ENCODE data around the gene COL6A2.
A peak's percentile ranks its signal among the peaks of the same experiment; 100 is the strongest.

Gene COL6A2

GRCh38 chr21:46097336-46098293, at the start of gene COL6A2:
Gene COL6A2, plus strand, starts transcription at chr21:46098112.
- Histone ChIP-seq H3K27me3 (ENCODE audit: control insufficient read depth in 1 of 2, insufficient read depth in 2 of 2, low read length in 2 of 2) (no peaks in the 10 kb centered on the region), H3K9ac (ENCODE audit: low read length) (peak within 1 kb of the TSS; percentile 78), H3K9me3 (ENCODE audit: low read length) (no peaks in the 10 kb centered on the region), H3K27ac (ENCODE audit: low read depth, low read length) (peak within 1 kb of the TSS; percentile 93), H3K4me1 (ENCODE audit: insufficient read depth, low read length) (peaks cover 60% of the 10 kb centered on the region), H3K36me3 (ENCODE audit: insufficient read depth, low read length) (peaks cover 3% of the 10 kb centered on the region), H3K4me3 (ENCODE audit: low read depth in 1 of 2, low read length in 2 of 2) (peak within 1 kb of the TSS; percentile 76 to 78)

- Histone ChIP-seq H3K4me1 (ENCODE audit: insufficient read depth, low read length) (peaks cover 13% of the 10 kb centered on the region), H3K27ac (ENCODE audit: low read depth, low read length) (peak overlapping the region; percentile 17), H3K4me3 (ENCODE audit: low read depth in 1 of 2, low read length in 2 of 2) (no peak overlapping the region), H3K36me3 (ENCODE audit: insufficient read depth, low read length) (no peaks in the 10 kb centered on the region), H3K9ac (ENCODE audit: low read length) (no peak overlapping the region), H3K27me3 (ENCODE audit: control insufficient read depth in 1 of 2, insufficient read depth in 2 of 2, low read length in 2 of 2) (no peaks in the 10 kb centered on the region), H3K9me3 (ENCODE audit: low read length) (no peaks in the 10 kb centered on the region)
These were observed 48.7 kb upstream of the COL6A2 start for GRCh38 chr21:46048926-46049889.

GRCh38 chr21:46049890-46050667, 47.8 kb upstream of the COL6A2 start:
- H3K4me1 ChIP-seq (ENCODE audit: insufficient read depth, low read length), result peaks cover 20% of the 10 kb centered on the region
- no peaks in the 10 kb centered on the region for H3K36me3 ChIP-seq (ENCODE audit: insufficient read depth, low read length)
- no peak overlapping the region for H3K9ac ChIP-seq (ENCODE audit: low read length)
- H3K4me3 ChIP-seq (ENCODE audit: low read depth in 1 of 2, low read length in 2 of 2), result no peak overlapping the region
- H3K27ac ChIP-seq (ENCODE audit: low read depth, low read length), result no peak overlapping the region
- no peaks in the 10 kb centered on the region for H3K27me3 ChIP-seq (ENCODE audit: control insufficient read depth in 1 of 2, insufficient read depth in 2 of 2, low read length in 2 of 2)
- H3K9me3 ChIP-seq (ENCODE audit: low read length), result no peaks in the 10 kb centered on the region

- Histone ChIP-seq H3K36me3 (ENCODE audit: insufficient read depth, low read length) (no peaks in the 10 kb centered on the region), H3K27ac (ENCODE audit: low read depth, low read length) (no peak overlapping the region), H3K4me3 (ENCODE audit: low read depth in 1 of 2, low read length in 2 of 2) (no peak overlapping the region), H3K4me1 (ENCODE audit: insufficient read depth, low read length) (peaks cover 27% of the 10 kb centered on the region), H3K9me3 (ENCODE audit: low read length) (no peaks in the 10 kb centered on the region), H3K9ac (ENCODE audit: low read length) (no peak overlapping the region), H3K27me3 (ENCODE audit: control insufficient read depth in 1 of 2, insufficient read depth in 2 of 2, low read length in 2 of 2) (no peaks in the 10 kb centered on the region)
These were observed 47.1 kb upstream of the COL6A2 start for GRCh38 chr21:46050668-46051378.

GRCh38 chr21:46051379-46051770, 46.5 kb upstream of the COL6A2 start:
- Histone ChIP-seq H3K4me1 (ENCODE audit: insufficient read depth, low read length) (peaks cover 33% of the 10 kb centered on the region), H3K27ac (ENCODE audit: low read depth, low read length) (no peak overlapping the region), H3K9ac (ENCODE audit: low read length) (no peak overlapping the region), H3K36me3 (ENCODE audit: insufficient read depth, low read length) (no peaks in the 10 kb centered on the region), H3K9me3 (ENCODE audit: low read length) (no peaks in the 10 kb centered on the region), H3K4me3 (ENCODE audit: low read depth in 1 of 2, low read length in 2 of 2) (no peak overlapping the region), H3K27me3 (ENCODE audit: control insufficient read depth in 1 of 2, insufficient read depth in 2 of 2, low read length in 2 of 2) (no peaks in the 10 kb centered on the region)

GRCh38 chr21:46051821-46052675, 45.9 kb upstream of the COL6A2 start:
- no peaks in the 10 kb centered on the region for H3K27me3 ChIP-seq (ENCODE audit: control insufficient read depth in 1 of 2, insufficient read depth in 2 of 2, low read length in 2 of 2)
- H3K27ac ChIP-seq (ENCODE audit: low read depth, low read length), result no peak overlapping the region
- H3K36me3 ChIP-seq (ENCODE audit: insufficient read depth, low read length), result no peaks in the 10 kb centered on the region
- H3K9ac ChIP-seq (ENCODE audit: low read length), result no peak overlapping the region
- peaks cover 37% of the 10 kb centered on the region for H3K4me1 ChIP-seq (ENCODE audit: insufficient read depth, low read length)
- no peaks in the 10 kb centered on the region for H3K9me3 ChIP-seq (ENCODE audit: low read length)
- H3K4me3 ChIP-seq (ENCODE audit: low read depth in 1 of 2, low read length in 2 of 2), result no peak overlapping the region

GRCh38 chr21:46052703-46053651, 44.9 kb upstream of the COL6A2 start:
- Histone ChIP-seq H3K27ac (ENCODE audit: low read depth, low read length) (no peak overlapping the region), H3K9ac (ENCODE audit: low read length) (no peak overlapping the region), H3K27me3 (ENCODE audit: control insufficient read depth in 1 of 2, insufficient read depth in 2 of 2, low read length in 2 of 2) (no peaks in the 10 kb centered on the region)

GRCh38 chr21:46054031-46054430, 43.9 kb upstream of the COL6A2 start:
- Histone ChIP-seq H3K4me1 (ENCODE audit: insufficient read depth, low read length) (peaks cover 41% of the 10 kb centered on the region), H3K9me3 (ENCODE audit: low read length) (no peaks in the 10 kb centered on the region), H3K36me3 (ENCODE audit: insufficient read depth, low read length) (no peaks in the 10 kb centered on the region), H3K4me3 (ENCODE audit: low read depth in 1 of 2, low read length in 2 of 2) (no peak overlapping the region), H3K27ac (ENCODE audit: low read depth, low read length) (peak overlapping the region; percentile 80), H3K27me3 (ENCODE audit: control insufficient read depth in 1 of 2, insufficient read depth in 2 of 2, low read length in 2 of 2) (no peaks in the 10 kb centered on the region), H3K9ac (ENCODE audit: low read length) (no peak overlapping the region)

More at GRCh38 chr21:46052703-46053651, 44.9 kb upstream of the COL6A2 start:
- no peak overlapping the region for H3K4me3 ChIP-seq (ENCODE audit: low read depth in 1 of 2, low read length in 2 of 2)
- H3K4me1 ChIP-seq (ENCODE audit: insufficient read depth, low read length), result peaks cover 44% of the 10 kb centered on the region
- H3K36me3 ChIP-seq (ENCODE audit: insufficient read depth, low read length), result no peaks in the 10 kb centered on the region
- H3K9me3 ChIP-seq (ENCODE audit: low read length), result no peaks in the 10 kb centered on the region

- Histone ChIP-seq H3K9me3 (ENCODE audit: low read length) (no peaks in the 10 kb centered on the region), H3K36me3 (ENCODE audit: insufficient read depth, low read length) (no peaks in the 10 kb centered on the region), H3K9ac (ENCODE audit: low read length) (no peak overlapping the region), H3K4me1 (ENCODE audit: insufficient read depth, low read length) (peaks cover 39% of the 10 kb centered on the region), H3K27ac (ENCODE audit: low read depth, low read length) (peak overlapping the region; percentile 80), H3K27me3 (ENCODE audit: control insufficient read depth in 1 of 2, insufficient read depth in 2 of 2, low read length in 2 of 2) (no peaks in the 10 kb centered on the region), H3K4me3 (ENCODE audit: low read depth in 1 of 2, low read length in 2 of 2) (no peak overlapping the region)
These were observed 43.4 kb upstream of the COL6A2 start for GRCh38 chr21:46054451-46054881.

Data from muscle layer of colon (tissue), 2 donors.